RWPE1 (cell line): ENCODE results near the gene PXT1.

Source experiments
- CTCF ChIA-PET: fragments of 350-600 bp; sonication (Branson Sonifier 250); formaldehyde crosslinking; extraction: SDS; loops from one replicate; lab custom pipeline; 2021; lab: Yijun Ruan, JAX
- POLR2A ChIA-PET: fragments of 400-600 bp; formaldehyde crosslinking; extraction: SDS; loops from one replicate; lab custom pipeline; 2020; ENCODE audit warnings: antibody characterized with exemption; ENCODE audit not compliant: low non-redundant PET; lab: Yijun Ruan, JAX
- DNase-seq: peaks from one replicate; pipeline ENCODE4 v3.0.0; 2012; ENCODE audit warnings: low spot score
- H3K27ac ChIP-seq: fragments of 450-650 bp; 2 replicates; pipeline ENCODE4 v1.5.1; 2017
- CTCF ChIP-seq: fragments of 450-650 bp; conservative IDR thresholded peaks from 2 replicates; pipeline ENCODE4 v1.5.1; 2017; ENCODE audit warnings: low read depth, mild to moderate bottlenecking

Gene PXT1

GRCh38 chr6:36378936-36379335 is 63.7 kb downstream of the PXT1 start:
- DNase-seq = no peak
- TF ChIP-seq CTCF = no peak
- no peak overlapping the region for H3K27ac ChIP-seq
- ChIA-PET POLR2A (no interaction called here), CTCF (no interaction called here)

- POLR2A ChIA-PET = no interaction called here
- TF ChIP-seq CTCF = no peak
- no peak for DNase-seq
Observed at GRCh38 chr6:36378243-36378920, 64.3 kb downstream of the PXT1 start.

GRCh38 chr6:36377594-36377993 is 65.1 kb downstream of the PXT1 start:
- ChIA-PET CTCF (interaction anchor here (0.6 kb wide), 1 partner anchor 182 kb away, joined by 3 read pairs; no protein-coding TSS in a partner anchor), POLR2A (no interaction called here)
- no peak for DNase-seq
- no peak for TF ChIP-seq CTCF
- H3K27ac ChIP-seq = no peak overlapping the region

More at GRCh38 chr6:36378243-36378920, 64.3 kb downstream of the PXT1 start:
- no peak overlapping the region for H3K27ac ChIP-seq
- CTCF ChIA-PET = no interaction called here

GRCh38 chr6:36376742-36377141 is 65.9 kb downstream of the PXT1 start:
- POLR2A ChIA-PET = no interaction called here
- no peak for TF ChIP-seq CTCF
- CTCF ChIA-PET = no interaction called here
- H3K27ac ChIP-seq = no peak overlapping the region
- DNase-seq = no peak

- no peak for TF ChIP-seq CTCF
- no peak overlapping the region for H3K27ac ChIP-seq
- CTCF ChIA-PET = no interaction called here
- POLR2A ChIA-PET = no interaction called here
- no peak for DNase-seq
Observed at GRCh38 chr6:36376183-36376582, 66.5 kb downstream of the PXT1 start.

GRCh38 chr6:36375644-36376155 is 67.0 kb downstream of the PXT1 start:
- DNase-seq = no peak
- POLR2A ChIA-PET = no interaction called here
- CTCF ChIA-PET = no interaction called here
- H3K27ac ChIP-seq = no peak overlapping the region
- no peak for TF ChIP-seq CTCF
